Measurements from ENCODE around the gene CNNM1.

Gene CNNM1

DNA sequence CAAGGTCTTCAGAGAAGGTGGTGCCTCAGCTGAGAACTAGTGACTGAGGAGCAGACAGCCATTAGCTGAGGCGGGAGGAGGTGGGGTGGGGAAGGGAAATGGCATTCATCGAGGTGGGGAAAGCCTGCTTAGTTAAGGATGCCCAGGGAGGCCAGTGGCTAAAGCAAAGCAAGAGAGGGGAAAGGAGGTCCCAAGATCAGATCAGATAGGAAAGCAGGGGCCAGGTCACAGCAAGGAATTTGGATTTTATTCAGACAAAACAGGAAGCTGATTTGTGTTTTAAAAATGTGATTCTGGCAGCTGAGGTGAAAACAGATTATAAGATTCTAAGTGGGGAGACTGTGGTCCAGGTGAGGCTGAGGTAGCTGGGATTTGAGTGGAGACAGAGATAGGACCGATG lies 45.8 kb downstream of the CNNM1 start:
- CTCF ChIA-PET, result interaction anchor here (0.6 kb wide), 2 partner anchors 61 to 415 kb away, joined by 3 to 4 read pairs; no protein-coding TSS in a partner anchor
- no peak for TF ChIP-seq FOXA1 (IDR thresholded peaks at IDR 0.05)
- no peak for TF ChIP-seq CTBP1 (IDR thresholded peaks at IDR 0.05; ENCODE audit: borderline replicate concordance)
- no peak for TF ChIP-seq ARNT (IDR thresholded peaks at IDR 0.05)
- no peak for TF ChIP-seq ELF4 (IDR thresholded peaks at IDR 0.05)
- no peak for TF ChIP-seq FOXM1 (IDR thresholded peaks at IDR 0.05; ENCODE audit: borderline replicate concordance)
- no peak for TF ChIP-seq PKNOX1 (IDR thresholded peaks at IDR 0.05)
- TF ChIP-seq L3MBTL2 (conservative IDR thresholded peaks at IDR 0.05), result no peak
- TF ChIP-seq HDGF (IDR thresholded peaks at IDR 0.05; ENCODE audit: borderline replicate concordance), result no peak
- no peak for TF ChIP-seq LEF1 (IDR thresholded peaks at IDR 0.05; ENCODE audit: borderline replicate concordance)
- no peak for TF ChIP-seq ZNF384 (IDR thresholded peaks at IDR 0.05)
- no peak for TF ChIP-seq SUZ12 (IDR thresholded peaks at IDR 0.05)
- no peak for TF ChIP-seq BHLHE40 (IDR thresholded peaks at IDR 0.05; ENCODE audit: borderline replicate concordance)
- no peak for TF ChIP-seq FOXK2 (IDR thresholded peaks at IDR 0.05)
- POLR2A ChIA-PET, result no interaction called here
- DNase-seq (ENCODE audit: extremely low spot score), result no peak

DNA sequence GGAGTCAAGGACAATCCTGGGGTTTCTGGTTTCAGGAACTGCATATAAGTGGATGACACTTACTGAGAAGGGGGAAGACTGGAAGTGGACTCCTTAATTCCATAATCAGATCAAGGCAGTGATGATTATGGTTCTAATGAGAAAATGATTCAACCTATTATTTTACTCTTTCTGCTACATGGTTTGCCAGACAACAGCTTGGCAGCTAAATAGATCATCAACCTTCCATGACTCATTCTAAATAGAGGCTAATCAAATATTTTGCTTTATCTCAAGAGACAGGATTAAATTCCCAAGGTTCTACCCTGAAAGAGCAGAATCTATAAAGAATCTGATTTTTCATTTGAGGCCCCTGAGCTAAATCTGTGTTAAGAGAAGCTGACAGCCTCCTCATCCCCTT lies 46.3 kb downstream of the CNNM1 start:
- ChIA-PET CTCF (interaction anchor here (0.6 kb wide), 1 partner anchor 60 kb away, joined by 4 read pairs; no protein-coding TSS in a partner anchor), POLR2A (no interaction called here)
- TF ChIP-seq SUZ12 (IDR thresholded peaks at IDR 0.05) (no peak), LEF1 (IDR thresholded peaks at IDR 0.05; ENCODE audit: borderline replicate concordance) (no peak), HDGF (IDR thresholded peaks at IDR 0.05; ENCODE audit: borderline replicate concordance) (no peak), ARNT (IDR thresholded peaks at IDR 0.05) (no peak), BHLHE40 (IDR thresholded peaks at IDR 0.05; ENCODE audit: borderline replicate concordance) (no peak), CTBP1 (IDR thresholded peaks at IDR 0.05; ENCODE audit: borderline replicate concordance) (no peak), FOXK2 (IDR thresholded peaks at IDR 0.05) (no peak), ZNF384 (IDR thresholded peaks at IDR 0.05) (no peak)
- DNase-seq (ENCODE audit: extremely low spot score), result no peak

- no peak for TF ChIP-seq CTBP1 (IDR thresholded peaks at IDR 0.05; ENCODE audit: borderline replicate concordance)
- no peak for TF ChIP-seq ZNF384 (IDR thresholded peaks at IDR 0.05)
- no peak for TF ChIP-seq SUZ12 (IDR thresholded peaks at IDR 0.05)
- TF ChIP-seq ELF4 (IDR thresholded peaks at IDR 0.05), result no peak
- TF ChIP-seq L3MBTL2 (conservative IDR thresholded peaks at IDR 0.05), result no peak
- no peak for TF ChIP-seq FOXA1 (IDR thresholded peaks at IDR 0.05)
- no peak for TF ChIP-seq HDGF (IDR thresholded peaks at IDR 0.05; ENCODE audit: borderline replicate concordance)
- no peak for TF ChIP-seq FOXM1 (IDR thresholded peaks at IDR 0.05; ENCODE audit: borderline replicate concordance)
- TF ChIP-seq BHLHE40 (IDR thresholded peaks at IDR 0.05; ENCODE audit: borderline replicate concordance), result no peak
- no peak for TF ChIP-seq NFRKB (IDR thresholded peaks at IDR 0.05)
- no peak for TF ChIP-seq LEF1 (IDR thresholded peaks at IDR 0.05; ENCODE audit: borderline replicate concordance)
- no peak for TF ChIP-seq TARDBP (IDR thresholded peaks at IDR 0.05)
- no peak for TF ChIP-seq ARNT (IDR thresholded peaks at IDR 0.05)
- TF ChIP-seq FOXK2 (IDR thresholded peaks at IDR 0.05), result no peak
- CTCF ChIA-PET, result no interaction called here
- no peak for DNase-seq (ENCODE audit: extremely low spot score)
- POLR2A ChIA-PET, result no interaction called here
Measured at GRCh38 chr10:99382176-99382575, 53.0 kb downstream of the CNNM1 start.

DNA sequence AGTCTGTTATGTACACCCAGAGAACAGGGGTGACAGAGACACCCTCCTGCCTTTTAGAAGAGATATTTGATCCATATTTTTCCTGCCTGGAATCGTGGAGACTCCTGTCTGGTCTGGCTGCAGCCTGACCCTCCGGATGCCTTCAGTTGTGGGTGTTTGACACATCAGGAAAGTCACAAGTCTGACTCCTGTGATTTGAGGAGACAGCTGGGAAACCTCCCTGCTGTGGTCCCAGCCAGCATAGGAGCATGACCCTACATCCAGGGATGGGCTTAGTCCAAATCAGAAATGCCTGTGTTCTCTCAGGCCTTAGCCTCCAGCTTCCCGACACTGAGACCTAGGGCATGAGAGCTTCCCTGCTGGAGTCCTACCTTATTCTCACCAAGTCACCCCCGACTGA lies 57.9 kb downstream of the CNNM1 start:
- ChIA-PET POLR2A (no interaction called here), CTCF (interaction anchor here (0.6 kb wide), 1 partner anchor 589 kb away, joined by 3 read pairs; no protein-coding TSS in a partner anchor)
- TF ChIP-seq ZNF384 (IDR thresholded peaks at IDR 0.05), result no peak
- no peak for TF ChIP-seq SUZ12 (IDR thresholded peaks at IDR 0.05)
- TF ChIP-seq CTBP1 (IDR thresholded peaks at IDR 0.05; ENCODE audit: borderline replicate concordance), result no peak
- TF ChIP-seq L3MBTL2 (conservative IDR thresholded peaks at IDR 0.05), result no peak
- TF ChIP-seq FOXA1 (IDR thresholded peaks at IDR 0.05), result no peak
- no peak for TF ChIP-seq ARNT (IDR thresholded peaks at IDR 0.05)
- TF ChIP-seq NFRKB (IDR thresholded peaks at IDR 0.05), result no peak
- TF ChIP-seq PKNOX1 (IDR thresholded peaks at IDR 0.05), result no peak
- no peak for TF ChIP-seq SP1 (IDR thresholded peaks at IDR 0.05)
- TF ChIP-seq FOXM1 (IDR thresholded peaks at IDR 0.05; ENCODE audit: borderline replicate concordance), result no peak
- TF ChIP-seq LEF1 (IDR thresholded peaks at IDR 0.05; ENCODE audit: borderline replicate concordance), result no peak
- no peak for DNase-seq (ENCODE audit: extremely low spot score)

DNA sequence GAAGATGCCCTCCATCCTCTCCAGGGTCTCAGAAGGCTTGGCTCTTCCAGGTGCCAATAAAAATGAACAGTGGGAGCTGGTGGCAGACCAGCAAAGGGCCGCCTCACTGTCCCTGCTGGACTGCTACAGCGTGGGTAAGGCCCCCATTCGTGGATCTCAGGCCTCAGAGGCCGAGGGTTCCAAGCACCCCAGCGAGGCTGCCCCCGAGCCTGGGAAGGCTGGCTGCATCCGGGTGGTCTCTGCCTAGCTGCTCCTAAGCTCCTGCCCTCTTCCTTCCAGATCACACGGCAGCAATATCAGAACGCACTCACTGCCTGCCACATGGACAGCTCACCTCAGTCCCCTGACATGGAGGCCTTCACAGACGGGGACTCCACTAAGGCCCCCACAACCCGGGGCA lies 58.4 kb downstream of the CNNM1 start:
- TF ChIP-seq ARNT (IDR thresholded peaks at IDR 0.05) (no peak), ELF4 (IDR thresholded peaks at IDR 0.05) (no peak), TARDBP (IDR thresholded peaks at IDR 0.05) (no peak), NFRKB (IDR thresholded peaks at IDR 0.05) (no peak), LEF1 (IDR thresholded peaks at IDR 0.05; ENCODE audit: borderline replicate concordance) (no peak), L3MBTL2 (conservative IDR thresholded peaks at IDR 0.05) (no peak), FOXK2 (IDR thresholded peaks at IDR 0.05) (no peak), SUZ12 (IDR thresholded peaks at IDR 0.05) (no peak), FOXA1 (IDR thresholded peaks at IDR 0.05) (no peak), CTBP1 (IDR thresholded peaks at IDR 0.05; ENCODE audit: borderline replicate concordance) (no peak), ZNF384 (IDR thresholded peaks at IDR 0.05) (no peak), PKNOX1 (IDR thresholded peaks at IDR 0.05) (no peak), FOXM1 (IDR thresholded peaks at IDR 0.05; ENCODE audit: borderline replicate concordance) (no peak)
- ChIA-PET CTCF (interaction anchor here (0.6 kb wide), 1 partner anchor 590 kb away, joined by 3 read pairs; no protein-coding TSS in a partner anchor), POLR2A (no interaction called here)
- DNase-seq (ENCODE audit: extremely low spot score), result no peak

Data from HEK293T (cell line).